Measurements from ENCODE around the gene TMEM114.

TMEM114 gene

GRCh38 chr16:8551388-8552332, 38.7 kb downstream of the TMEM114 start:
- DNase-seq (ENCODE audit: low read depth in 2 of 2, low spot score in 1 of 2) = no peak

GRCh38 chr16:8550728-8551387, 39.5 kb downstream of the TMEM114 start:
- no peak for DNase-seq (ENCODE audit: low read depth in 2 of 2, low spot score in 1 of 2)

- no peak for DNase-seq (ENCODE audit: low read depth in 2 of 2, low spot score in 1 of 2)
Measured at GRCh38 chr16:8549843-8550412, 40.4 kb downstream of the TMEM114 start.

- DNase-seq (ENCODE audit: low read depth in 2 of 2, low spot score in 1 of 2) = no peak
Measured at GRCh38 chr16:8548166-8548565, 42.1 kb downstream of the TMEM114 start.

GRCh38 chr16:8547762-8548161, 42.5 kb downstream of the TMEM114 start:
- no peak for DNase-seq (ENCODE audit: low read depth in 2 of 2, low spot score in 1 of 2)

- no peak for DNase-seq (ENCODE audit: low read depth in 2 of 2, low spot score in 1 of 2)
Measured at GRCh38 chr16:8544406-8544805, 45.9 kb downstream of the TMEM114 start.

GRCh38 chr16:8543258-8543657, 47.1 kb downstream of the TMEM114 start:
- DNase-seq (ENCODE audit: low read depth in 2 of 2, low spot score in 1 of 2) = no peak

- no peak for DNase-seq (ENCODE audit: low read depth in 2 of 2, low spot score in 1 of 2)
Measured at GRCh38 chr16:8542393-8542792, 47.9 kb downstream of the TMEM114 start.

GRCh38 chr16:8541868-8542267, 48.4 kb downstream of the TMEM114 start:
- no peak for DNase-seq (ENCODE audit: low read depth in 2 of 2, low spot score in 1 of 2)

- DNase-seq (ENCODE audit: low read depth in 2 of 2, low spot score in 1 of 2) = no peak
Measured at GRCh38 chr16:8537691-8538342, 52.5 kb downstream of the TMEM114 start.

GRCh38 chr16:8533509-8533908, 56.8 kb downstream of the TMEM114 start:
- DNase-seq (ENCODE audit: low read depth in 2 of 2, low spot score in 1 of 2) = no peak

- no peak for DNase-seq (ENCODE audit: low read depth in 2 of 2, low spot score in 1 of 2)
Measured at GRCh38 chr16:8530752-8531384, 59.4 kb downstream of the TMEM114 start.

- no peak for DNase-seq (ENCODE audit: low read depth in 2 of 2, low spot score in 1 of 2)
Measured at GRCh38 chr16:8528471-8528870, 61.8 kb downstream of the TMEM114 start.

- DNase-seq (ENCODE audit: low read depth in 2 of 2, low spot score in 1 of 2) = no peak
Measured at GRCh38 chr16:8523932-8524331, 66.4 kb downstream of the TMEM114 start.

GRCh38 chr16:8522757-8523156, 67.6 kb downstream of the TMEM114 start:
- DNase-seq (ENCODE audit: low read depth in 2 of 2, low spot score in 1 of 2) = no peak

- no peak for DNase-seq (ENCODE audit: low read depth in 2 of 2, low spot score in 1 of 2)
Measured at GRCh38 chr16:8519643-8520042, 70.7 kb downstream of the TMEM114 start.
